Right renal cortex interstitium (tissue), 3 donors: ENCODE data around the gene PLPPR4. TPM values are rescaled to one million over a fixed set of nuclear protein-coding genes. Genes with fewer than 3 reads are reported as not detected.
"Not testable (repeated sequence)": the region's sequence is repeated elsewhere in the genome, so short reads cannot be mapped to it uniquely, and the experiment has no call there.

Source experiments
- DNase-seq, 3 donors: peaks; one replicate each; pipeline ENCODE4 v3.0.0-alpha.2; 2013; ENCODE audit warnings: low read depth in 3 of 3, low spot score in 2 of 3
- polyA plus RNA-seq, 3 donors: library from polyadenylated mRNA; unstranded; fragments of 120-200 nt; gene quantifications; one replicate each; pipeline ENCODE4 v1.2.1, GENCODE V29; 2013; ENCODE audit not compliant: insufficient read length in 3 of 3

Gene PLPPR4
- polyA plus RNA-seq = 1 to 10 TPM; 1.4 to 1.7 (median 1.5) TPM

GRCh38 chr1:99264201-99265021 is at the start of gene PLPPR4:
PLPPR4 (plus strand) TSS chr1:99264492; CDS start chr1:99264594, 102 bp downstream.
- DNase-seq = peak; percentile 8 to 30 (median 25)

GRCh38 chr1:99216956-99217355 is 47.3 kb upstream of the PLPPR4 start:
- no peak for DNase-seq

- DNase-seq = no peak
Observed at GRCh38 chr1:99217599-99217998, 46.7 kb upstream of the PLPPR4 start.

GRCh38 chr1:99218572-99218971 is 45.7 kb upstream of the PLPPR4 start:
- no peak for DNase-seq

- no peak for DNase-seq
Observed at GRCh38 chr1:99218999-99219398, 45.3 kb upstream of the PLPPR4 start.

GRCh38 chr1:99227056-99227897 is 37.0 kb upstream of the PLPPR4 start:
- DNase-seq = no peak

- no peak for DNase-seq
Observed at GRCh38 chr1:99228153-99228552, 36.1 kb upstream of the PLPPR4 start.

GRCh38 chr1:99229122-99229521 is 35.2 kb upstream of the PLPPR4 start:
- no peak for DNase-seq

- DNase-seq = no peak
Observed at GRCh38 chr1:99230695-99231094, 33.6 kb upstream of the PLPPR4 start.

- no peak for DNase-seq
Observed at GRCh38 chr1:99232172-99232571, 32.1 kb upstream of the PLPPR4 start.

- no peak for DNase-seq
Observed at GRCh38 chr1:99233446-99233845, 30.8 kb upstream of the PLPPR4 start.

GRCh38 chr1:99236756-99237155 is 27.5 kb upstream of the PLPPR4 start:
- DNase-seq = no peak

- DNase-seq = no peak
Observed at GRCh38 chr1:99239690-99240089, 24.6 kb upstream of the PLPPR4 start.

- no peak for DNase-seq
Observed at GRCh38 chr1:99240621-99241020, 23.7 kb upstream of the PLPPR4 start.

GRCh38 chr1:99246152-99246551 is 18.1 kb upstream of the PLPPR4 start:
- DNase-seq = no peak

GRCh38 chr1:99247199-99247598 is 17.1 kb upstream of the PLPPR4 start:
- no peak for DNase-seq

- no peak for DNase-seq
Observed at GRCh38 chr1:99250728-99251127, 13.6 kb upstream of the PLPPR4 start.

GRCh38 chr1:99251308-99251707 is 13.0 kb upstream of the PLPPR4 start:
- no peak for DNase-seq

GRCh38 chr1:99252630-99253029 is 11.7 kb upstream of the PLPPR4 start:
- no peak for DNase-seq

- DNase-seq = not testable (repeated sequence)
Observed at GRCh38 chr1:99260402-99260801, 3.9 kb upstream of the PLPPR4 start.

GRCh38 chr1:99265124-99265523 is 832 bp downstream of the PLPPR4 start:
- no peak for DNase-seq

- no peak for DNase-seq
Observed at GRCh38 chr1:99266726-99267125, 2.4 kb downstream of the PLPPR4 start.
